Measurements from ENCODE around the gene DDX28. TPM values are rescaled to one million over a fixed set of nuclear protein-coding genes. Genes with fewer than 3 reads are reported as not detected.
A peak's percentile ranks its signal among the peaks of the same experiment; 100 is the strongest.

Gene DDX28
- total and polyA plus RNA-seq, 2 of the 4 experiments (the other 2 are of a cell fraction), result 9.2 to 10.0 TPM

DNA sequence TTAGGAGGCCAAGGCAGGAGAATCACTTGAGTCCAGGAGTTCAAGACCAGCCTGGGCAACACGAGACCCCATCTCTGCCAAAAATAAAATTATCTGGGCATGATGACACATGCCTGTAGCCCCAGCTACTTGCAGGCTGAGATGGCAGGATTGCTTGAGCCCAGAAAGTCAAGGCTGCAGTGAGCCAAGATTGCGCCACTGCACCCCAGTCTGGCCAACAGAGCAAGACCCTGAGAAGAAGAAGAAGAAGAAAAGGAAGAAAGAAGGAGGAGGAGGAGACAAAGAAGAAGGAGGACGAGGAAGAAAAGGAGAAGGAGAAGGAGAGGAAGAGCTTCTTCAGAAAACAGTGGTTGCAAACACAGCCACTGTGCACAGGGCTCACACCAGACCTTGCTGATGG is 34.4 kb downstream of the DDX28 start:
- in situ Hi-C loops (cut with MboI; ENCODE audit: low sequenced_read_pairs) (loop anchor here (10.0 kb wide), 1 partner anchor 236 kb away; no protein-coding TSS in a partner anchor), intact Hi-C loops (cut with micrococcal nuclease) (no loop called here), dilution Hi-C loops (cut with HindIII; ENCODE audit: low sequenced_read_pairs, unreplicated experiment) (no loop called here)
- Histone ChIP-seq H3K9ac (ENCODE audit: low read depth, low read length) (no peak overlapping the region), H3K4me2 (ENCODE audit: low read depth, low read length) (no peak overlapping the region), H4K91ac (ENCODE audit: insufficient read depth, low read depth, low read length) (no peak overlapping the region), H3K9me1 (ENCODE audit: insufficient read depth, low read length) (no peaks in the 10 kb centered on the region; the same call in 1 of the 2 replicates), H3K36me3 (ENCODE audit: control insufficient read depth, insufficient read depth, low read length) (no peaks in the 10 kb centered on the region), H3K4me3 (ENCODE audit: insufficient read depth, low read depth, low read length) (no peak overlapping the region), H3K14ac (replicated peaks; ENCODE audit: low read depth, low read length) (no peak overlapping the region), H4K8ac (ENCODE audit: low read depth in 2 of 2, low read length in 2 of 2) (no peak overlapping the region), H3K4ac (ENCODE audit: low read depth, low read length) (no peak overlapping the region), H2AK9ac (replicated peaks; ENCODE audit: low read depth, low read length, poor library complexity) (peak overlapping the region; percentile 55), H3K23ac (ENCODE audit: low read depth, low read length) (no peak overlapping the region), H3K4me1 (ENCODE audit: control insufficient read depth, insufficient read depth, low read length) (peaks cover 5% of the 10 kb centered on the region; the same call in 1 of the 2 replicates), H2AFZ (replicated peaks; ENCODE audit: low read length, poor library complexity) (no peak overlapping the region), H3K27me3 (ENCODE audit: control insufficient read depth, insufficient read depth, low read length) (peaks cover 5% of the 10 kb centered on the region; the same call in 1 of the 2 replicates), H3K27ac (ENCODE audit: insufficient read depth, low read length) (no peak overlapping the region), H3K79me1 (ENCODE audit: low read depth in 1 of 2, low read length in 2 of 2) (no peaks in the 10 kb centered on the region), H3K56ac (ENCODE audit: extremely low read depth, insufficient read depth, low read length) (no peak overlapping the region), H2BK15ac (ENCODE audit: low read depth, low read length) (no peak overlapping the region), H3K18ac (ENCODE audit: low read depth, low read length) (no peak overlapping the region), H2BK120ac (ENCODE audit: low read depth, low read length) (no peak overlapping the region), H2AK5ac (ENCODE audit: low read depth, low read length) (no peak overlapping the region), H4K5ac (ENCODE audit: low read depth, low read length) (no peak overlapping the region), H2BK20ac (ENCODE audit: low read depth, low read length) (no peak overlapping the region), H2BK5ac (ENCODE audit: low read depth, low read length, poor library complexity, severe bottlenecking) (no peak overlapping the region), H3K9me3 (ENCODE audit: control insufficient read depth, insufficient read depth, low read length) (no peaks in the 10 kb centered on the region), H4K20me1 (ENCODE audit: insufficient read depth, low read length) (no peaks in the 10 kb centered on the region; the same call in 1 of the 2 replicates)
- no peak for TF ChIP-seq CEBPB (IDR thresholded peaks at IDR 0.05; ENCODE audit: low read depth, low read length)
- TF ChIP-seq, protein P1, sequence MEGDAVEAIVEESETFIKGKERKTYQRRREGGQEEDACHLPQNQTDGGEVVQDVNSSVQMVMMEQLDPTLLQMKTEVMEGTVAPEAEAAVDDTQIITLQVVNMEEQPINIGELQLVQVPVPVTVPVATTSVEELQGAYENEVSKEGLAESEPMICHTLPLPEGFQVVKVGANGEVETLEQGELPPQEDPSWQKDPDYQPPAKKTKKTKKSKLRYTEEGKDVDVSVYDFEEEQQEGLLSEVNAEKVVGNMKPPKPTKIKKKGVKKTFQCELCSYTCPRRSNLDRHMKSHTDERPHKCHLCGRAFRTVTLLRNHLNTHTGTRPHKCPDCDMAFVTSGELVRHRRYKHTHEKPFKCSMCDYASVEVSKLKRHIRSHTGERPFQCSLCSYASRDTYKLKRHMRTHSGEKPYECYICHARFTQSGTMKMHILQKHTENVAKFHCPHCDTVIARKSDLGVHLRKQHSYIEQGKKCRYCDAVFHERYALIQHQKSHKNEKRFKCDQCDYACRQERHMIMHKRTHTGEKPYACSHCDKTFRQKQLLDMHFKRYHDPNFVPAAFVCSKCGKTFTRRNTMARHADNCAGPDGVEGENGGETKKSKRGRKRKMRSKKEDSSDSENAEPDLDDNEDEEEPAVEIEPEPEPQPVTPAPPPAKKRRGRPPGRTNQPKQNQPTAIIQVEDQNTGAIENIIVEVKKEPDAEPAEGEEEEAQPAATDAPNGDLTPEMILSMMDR (conservative IDR thresholded peaks at IDR 0.05; ENCODE audit: low read depth, low read length), result no peak
- TF ChIP-seq, protein P2, sequence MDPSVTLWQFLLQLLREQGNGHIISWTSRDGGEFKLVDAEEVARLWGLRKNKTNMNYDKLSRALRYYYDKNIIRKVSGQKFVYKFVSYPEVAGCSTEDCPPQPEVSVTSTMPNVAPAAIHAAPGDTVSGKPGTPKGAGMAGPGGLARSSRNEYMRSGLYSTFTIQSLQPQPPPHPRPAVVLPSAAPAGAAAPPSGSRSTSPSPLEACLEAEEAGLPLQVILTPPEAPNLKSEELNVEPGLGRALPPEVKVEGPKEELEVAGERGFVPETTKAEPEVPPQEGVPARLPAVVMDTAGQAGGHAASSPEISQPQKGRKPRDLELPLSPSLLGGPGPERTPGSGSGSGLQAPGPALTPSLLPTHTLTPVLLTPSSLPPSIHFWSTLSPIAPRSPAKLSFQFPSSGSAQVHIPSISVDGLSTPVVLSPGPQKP (IDR thresholded peaks at IDR 0.05; ENCODE audit: borderline replicate concordance, low read depth, low read length), result no peak
- no peak for TF ChIP-seq NFE2L2 (IDR thresholded peaks at IDR 0.05; ENCODE audit: low read depth, low read length)
- no peak for TF ChIP-seq MXI1 (IDR thresholded peaks at IDR 0.05; ENCODE audit: borderline replicate concordance, low read depth, low read length)
- no peak for TF ChIP-seq RCOR1 (IDR thresholded peaks at IDR 0.05; ENCODE audit: insufficient replicate concordance, low read length)
- no peak for TF ChIP-seq FOS (IDR thresholded peaks at IDR 0.05; ENCODE audit: low read depth, low read length)
- TF ChIP-seq MAFK (IDR thresholded peaks at IDR 0.05; ENCODE audit: low read depth, low read length), result no peak
- TF ChIP-seq USF2 (IDR thresholded peaks at IDR 0.05; ENCODE audit: low read depth, low read length), result no peak
- TF ChIP-seq SMC3 (IDR thresholded peaks at IDR 0.05; ENCODE audit: low read depth, low read length), result no peak
- TF ChIP-seq BHLHE40 (IDR thresholded peaks at IDR 0.05; ENCODE audit: low read depth, low read length), result no peak
- no peak for TF ChIP-seq CHD1 (IDR thresholded peaks at IDR 0.05; ENCODE audit: low read depth, low read length)
- no peak for TF ChIP-seq POLR2A (IDR thresholded peaks at IDR 0.05; ENCODE audit: low read depth, low read length)
- TF ChIP-seq RAD21 (IDR thresholded peaks at IDR 0.05; ENCODE audit: low read length), result no peak
- no peak for TF ChIP-seq RFX5 (IDR thresholded peaks at IDR 0.05; ENCODE audit: low read depth, low read length)
- TF ChIP-seq MAZ (IDR thresholded peaks at IDR 0.05; ENCODE audit: borderline replicate concordance, low read depth, low read length), result no peak
- BruUV-seq (replicated peaks), result no TSS peak
- 20% methylated on average over 1 of the region's 3 CpGs; no CpG with 5 or more reads in 1 of the 2 experiments for WGBS, 2 experiments (ENCODE audit: extremely low coverage in 2 of 2, insufficient read length in 1 of 2)
- no peak for ATAC-seq (ENCODE audit: low read depth)
- ChIA-PET CTCF (no interaction called here), POLR2A (ENCODE audit: unreplicated experiment) (no interaction called here)
- no peak for DNase-seq
